Dermis blood vessel endothelial cell (primary cell): ENCODE data around the gene SRGAP2B. TPM values are rescaled to one million over a fixed set of nuclear protein-coding genes. Genes with fewer than 3 reads are reported as not detected.
A peak's percentile ranks its signal among the peaks of the same experiment; 100 is the strongest.
"Not testable (repeated sequence)": the region's sequence is repeated elsewhere in the genome, so short reads cannot be mapped to it uniquely, and the experiment has no call there.

Source experiments
- DNase-seq: peaks from one replicate; pipeline ENCODE4 v3.0.0; 2010
- total RNA-seq: library from RNA; depleted of rRNA; stranded (reverse); fragments of >200 nt; gene quantifications from 2 replicates; pipeline ENCODE4 v1.2.3, GENCODE V29; 2014

SRGAP2B gene
- total RNA-seq, 1 donor from 2014 or later = 142 TPM

- DNase-seq = not testable (repeated sequence)
These were observed 53.6 kb downstream of the SRGAP2B start for GRCh38 chr1:145041519-145041918.

- DNase-seq = not testable (repeated sequence)
These were observed 59.1 kb downstream of the SRGAP2B start for GRCh38 chr1:145036019-145036418.

- DNase-seq = not testable (repeated sequence)
These were observed 61.6 kb downstream of the SRGAP2B start for GRCh38 chr1:145033523-145033922.

- not testable (repeated sequence) for DNase-seq
These were observed 67.9 kb downstream of the SRGAP2B start for GRCh38 chr1:145027251-145027650.

- DNase-seq = not testable (repeated sequence)
These were observed 69.8 kb downstream of the SRGAP2B start for GRCh38 chr1:145025286-145025685.

- not testable (repeated sequence) for DNase-seq
These were observed 72.9 kb downstream of the SRGAP2B start for GRCh38 chr1:145022259-145022658.

GRCh38 chr1:145021749-145022148 is 73.4 kb downstream of the SRGAP2B start:
- not testable (repeated sequence) for DNase-seq

- not testable (repeated sequence) for DNase-seq
These were observed 75.4 kb downstream of the SRGAP2B start for GRCh38 chr1:145019709-145020108.

- DNase-seq = peak; percentile 4
These were observed 77.4 kb downstream of the SRGAP2B start for GRCh38 chr1:145017725-145018124.

GRCh38 chr1:145016492-145016862 is 78.7 kb downstream of the SRGAP2B start:
- DNase-seq = not testable (repeated sequence)

- not testable (repeated sequence) for DNase-seq
These were observed 79.2 kb downstream of the SRGAP2B start for GRCh38 chr1:145015744-145016491.

- not testable (repeated sequence) for DNase-seq
These were observed 81.8 kb downstream of the SRGAP2B start for GRCh38 chr1:145013353-145013752.

GRCh38 chr1:145011811-145012210 is 83.3 kb downstream of the SRGAP2B start:
- DNase-seq = not testable (repeated sequence)

- DNase-seq = not testable (repeated sequence)
These were observed 84.5 kb downstream of the SRGAP2B start for GRCh38 chr1:145010580-145010979.

GRCh38 chr1:145009928-145010327 is 85.2 kb downstream of the SRGAP2B start:
- DNase-seq = not testable (repeated sequence)

- not testable (repeated sequence) for DNase-seq
These were observed 86.7 kb downstream of the SRGAP2B start for GRCh38 chr1:145008388-145008787.

- DNase-seq = not testable (repeated sequence)
These were observed 90.0 kb downstream of the SRGAP2B start for GRCh38 chr1:145005142-145005541.

- not testable (repeated sequence) for DNase-seq
These were observed 93.7 kb downstream of the SRGAP2B start for GRCh38 chr1:145001381-145001780.

- DNase-seq = not testable (repeated sequence)
These were observed 94.3 kb downstream of the SRGAP2B start for GRCh38 chr1:145000743-145001326.

- DNase-seq = not testable (repeated sequence)
These were observed 94.9 kb downstream of the SRGAP2B start for GRCh38 chr1:145000074-145000742.

GRCh38 chr1:144998981-144999273 is 96.2 kb downstream of the SRGAP2B start:
- DNase-seq = not testable (repeated sequence)

GRCh38 chr1:144998134-144998980 is 96.8 kb downstream of the SRGAP2B start:
- DNase-seq = peak; percentile 2
